ENCODE measurements around the gene ORAI1.

- TF ChIP-seq YY1 (IDR thresholded peaks at IDR 0.05; ENCODE audit: insufficient read depth, insufficient read length), result no peak
- TF ChIP-seq SUZ12 (IDR thresholded peaks at IDR 0.05; ENCODE audit: extremely low read depth, insufficient read depth, insufficient read length), result no peak
Observed at GRCh38 chr12:121600702-121601336, 25.5 kb upstream of the ORAI1 start.
